Keratinocyte (primary cell): ENCODE measurements around the gene TPT1. TPM values are rescaled to one million over a fixed set of nuclear protein-coding genes. Genes with fewer than 3 reads are reported as not detected.
A peak's percentile ranks its signal among the peaks of the same experiment; 100 is the strongest.

Experiments used
- DNase-seq: peaks from one replicate; pipeline ENCODE4 v3.0.0-alpha.2; 2011; ENCODE audit warnings: low read depth, missing footprints, low spot score
- FAIRE-seq: peaks from 2 replicates; lab custom pipeline; 2011; peaks lifted over from hg19 to GRCh38; lab: Jason Lieb, UNC
- H2AFZ ChIP-seq: 2 replicates; pipeline ENCODE4 v1.6.0; 2012; ENCODE audit warnings: low read length, control low read depth, inconsistent platforms; ENCODE audit not compliant: control insufficient read depth
- H3K27ac ChIP-seq: 2 replicates; pipeline ENCODE4 v1.5.1; 2011; ENCODE audit warnings: low read length; ENCODE audit not compliant: control insufficient read depth, insufficient read depth
- H3K27me3 ChIP-seq: 3 replicates; pipeline ENCODE4 v1.6.0; 2011; ENCODE audit warnings: low read length; ENCODE audit not compliant: control insufficient read depth, insufficient read depth; ENCODE audit errors: extremely low read depth
- H3K36me3 ChIP-seq, 2 experiments: 2 replicates in 1 of 2; 3 replicates in 1 of 2; pipeline ENCODE4 v1.5.1; 2011; ENCODE audit warnings: low read length in 2 of 2, mild to moderate bottlenecking in 1 of 2; ENCODE audit not compliant: control insufficient read depth in 2 of 2, insufficient read depth in 2 of 2; ENCODE audit errors: extremely low read depth in 1 of 2
- H3K4me1 ChIP-seq: 3 replicates; pipeline ENCODE4 v1.5.1; 2011; ENCODE audit warnings: low read length; ENCODE audit not compliant: control insufficient read depth, insufficient read depth; ENCODE audit errors: extremely low read depth
- H3K4me2 ChIP-seq: 3 replicates; pipeline ENCODE4 v1.6.0; 2011; ENCODE audit warnings: low read depth, low read length; ENCODE audit not compliant: control insufficient read depth, insufficient read depth; ENCODE audit errors: extremely low read depth
- H3K4me3 ChIP-seq, 3 experiments: fragments of 200-600 bp in 1 of 3; sonication (generic) in 1 of 3; 2 replicates in 2 of 3; 3 replicates in 1 of 3; pipeline ENCODE4 v1.5.1; 2011 to 2016; ENCODE audit warnings: low read length in 3 of 3, mild to moderate bottlenecking in 3 of 3, control low read depth in 2 of 3, inconsistent platforms in 1 of 3, low read depth in 1 of 3, mixed read lengths in 1 of 3, mixed run types in 1 of 3, moderate library complexity in 1 of 3; ENCODE audit not compliant: control insufficient read depth in 2 of 3, insufficient read depth in 2 of 3; ENCODE audit errors: extremely low read depth in 1 of 3
- H3K79me2 ChIP-seq: 2 replicates; pipeline ENCODE4 v1.6.0; 2012; ENCODE audit warnings: low read length; ENCODE audit not compliant: control insufficient read depth, insufficient read depth
- H3K9ac ChIP-seq: 3 replicates; pipeline ENCODE4 v1.6.0; 2011; ENCODE audit warnings: low read length; ENCODE audit not compliant: control insufficient read depth, insufficient read depth; ENCODE audit errors: extremely low read depth
- H3K9me1 ChIP-seq: 3 replicates; pipeline ENCODE4 v1.6.0; 2011; ENCODE audit warnings: low read length; ENCODE audit not compliant: control insufficient read depth, insufficient read depth; ENCODE audit errors: extremely low read depth
- H3K9me3 ChIP-seq: 2 replicates; pipeline ENCODE4 v1.5.1; 2012; ENCODE audit warnings: low read depth, low read length; ENCODE audit not compliant: control insufficient read depth
- H4K20me1 ChIP-seq: 3 replicates; pipeline ENCODE4 v1.6.0; 2011; ENCODE audit warnings: low read length; ENCODE audit not compliant: control insufficient read depth, insufficient read depth; ENCODE audit errors: extremely low read depth
- EZH2 ChIP-seq: IDR thresholded peaks from one replicate; pipeline ENCODE4 v1.6.1; 2012; ENCODE audit warnings: inconsistent platforms, mild to moderate bottlenecking, low read length, moderate library complexity
- dilution Hi-C: fragments of 300-500 bp; cut with MboI; formaldehyde crosslinking; loops from one replicate; pipeline ENCODE4 v1.7.0; 2020; ENCODE audit warnings: low sequenced_read_pairs; ENCODE audit not compliant: extremely low pct_ligation_motif_present
- polyA plus RNA-seq, 5 experiments: library from polyadenylated mRNA; depleted of rRNA in 3 of 5; stranded (reverse) in 3 of 5; stranded (forward) in 1 of 5; unstranded in 1 of 5; fragments of >200 nt; gene quantifications; 1 replicate in 1 of 5; 2 replicates in 3 of 5; 3 replicates in 1 of 5; pipeline versions ENCODE4 v1.2.1 to v1.2.3, GENCODE V29; 2011 to 2012; ENCODE audit warnings: missing spikeins in 2 of 5, low read depth in 1 of 5, low replicate concordance in 1 of 5
- TF ChIP-seq, protein P1 (sequence below), 3 experiments: IDR thresholded peaks in 1 of 3; conservative IDR thresholded peaks in 1 of 3; optimal IDR thresholded peaks in 1 of 3; 2 replicates in 2 of 3; 3 replicates in 1 of 3; pipeline versions ENCODE3 to v1.5.1; 2011; ENCODE audit warnings: low read length in 3 of 3, mild to moderate bottlenecking in 3 of 3, moderate library complexity in 2 of 3, control low read depth in 1 of 3, inconsistent platforms in 1 of 3; ENCODE audit not compliant: insufficient read depth in 2 of 3; ENCODE audit errors: extremely low read depth in 1 of 3

Gene TPT1
- polyA plus RNA-seq, 1 donor (not counting 4 experiments of a cell fraction or from before 2014, with no cell fraction given): 8,174 TPM

DNA sequence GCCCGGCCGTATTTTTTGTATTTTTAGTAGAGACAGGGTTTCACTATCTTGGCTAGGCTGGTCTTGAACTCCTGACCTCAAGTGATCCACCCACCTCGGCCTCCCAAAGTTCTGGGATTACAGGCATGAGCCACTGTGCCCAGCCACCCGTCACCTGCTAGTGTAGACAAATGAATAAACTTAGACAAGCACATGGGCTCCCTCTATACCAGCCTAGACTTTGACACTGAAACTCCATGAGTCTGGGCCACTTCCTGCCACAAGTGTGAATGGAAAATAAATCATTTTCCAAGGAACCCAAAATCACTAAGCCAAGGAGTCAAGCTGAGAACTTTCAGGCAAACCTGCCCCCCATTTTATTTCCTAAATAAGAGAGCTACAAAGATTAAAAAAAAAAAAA is 27.0 kb upstream of the TPT1 start:
- Histone ChIP-seq H3K4me3 (no peak overlapping the region), H3K27ac (peak overlapping the region; percentile 84), H4K20me1 (no peaks in the 10 kb centered on the region), H3K4me1 (peaks cover 31% of the 10 kb centered on the region), H3K9me1 (no peaks in the 10 kb centered on the region), H3K9ac (peak overlapping the region; percentile 42), H3K4me2 (no peak overlapping the region), H3K79me2 (no peaks in the 10 kb centered on the region), H3K9me3 (no peaks in the 10 kb centered on the region), H2AFZ (no peak overlapping the region), H3K36me3 (peaks cover 2 to 5% of the 10 kb centered on the region in 2 experiments), H3K27me3 (no peaks in the 10 kb centered on the region)
- TF ChIP-seq, protein P1, sequence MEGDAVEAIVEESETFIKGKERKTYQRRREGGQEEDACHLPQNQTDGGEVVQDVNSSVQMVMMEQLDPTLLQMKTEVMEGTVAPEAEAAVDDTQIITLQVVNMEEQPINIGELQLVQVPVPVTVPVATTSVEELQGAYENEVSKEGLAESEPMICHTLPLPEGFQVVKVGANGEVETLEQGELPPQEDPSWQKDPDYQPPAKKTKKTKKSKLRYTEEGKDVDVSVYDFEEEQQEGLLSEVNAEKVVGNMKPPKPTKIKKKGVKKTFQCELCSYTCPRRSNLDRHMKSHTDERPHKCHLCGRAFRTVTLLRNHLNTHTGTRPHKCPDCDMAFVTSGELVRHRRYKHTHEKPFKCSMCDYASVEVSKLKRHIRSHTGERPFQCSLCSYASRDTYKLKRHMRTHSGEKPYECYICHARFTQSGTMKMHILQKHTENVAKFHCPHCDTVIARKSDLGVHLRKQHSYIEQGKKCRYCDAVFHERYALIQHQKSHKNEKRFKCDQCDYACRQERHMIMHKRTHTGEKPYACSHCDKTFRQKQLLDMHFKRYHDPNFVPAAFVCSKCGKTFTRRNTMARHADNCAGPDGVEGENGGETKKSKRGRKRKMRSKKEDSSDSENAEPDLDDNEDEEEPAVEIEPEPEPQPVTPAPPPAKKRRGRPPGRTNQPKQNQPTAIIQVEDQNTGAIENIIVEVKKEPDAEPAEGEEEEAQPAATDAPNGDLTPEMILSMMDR (optimal IDR thresholded peaks at IDR 0.05 in 1 of 3, IDR thresholded peaks at IDR 0.05 in 1 of 3, conservative IDR thresholded peaks at IDR 0.05 in 1 of 3; ENCODE audit: extremely low read depth in 1 of 3, insufficient read depth in 2 of 3, low read length in 3 of 3): no peak
- TF ChIP-seq EZH2: no peak
- dilution Hi-C loops: no loop called here
- FAIRE-seq: no peak
- no peak for DNase-seq

DNA sequence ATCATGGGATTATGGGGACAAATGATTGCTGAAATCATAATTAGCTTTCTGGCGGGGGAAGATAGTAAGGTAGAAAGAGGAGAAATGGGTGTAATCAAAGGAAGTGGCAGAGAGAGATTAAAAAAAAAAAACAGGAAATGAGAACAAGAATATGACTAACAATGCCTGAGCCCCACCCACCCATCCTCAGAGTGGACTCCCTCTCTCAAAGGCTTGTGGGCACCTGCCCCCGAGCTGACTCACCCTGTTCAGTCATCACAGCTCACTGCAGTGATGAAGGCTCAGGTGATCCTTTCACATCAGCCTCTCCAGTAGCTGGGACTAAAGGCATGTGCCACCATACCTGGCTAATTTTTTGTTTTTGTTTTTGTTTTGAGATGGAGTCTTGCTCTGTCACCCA is 26.4 kb upstream of the TPT1 start:
- no peaks in the 10 kb centered on the region for H4K20me1 ChIP-seq
- TF ChIP-seq, protein P1 (optimal IDR thresholded peaks at IDR 0.05 in 1 of 3, IDR thresholded peaks at IDR 0.05 in 1 of 3, conservative IDR thresholded peaks at IDR 0.05 in 1 of 3; ENCODE audit: extremely low read depth in 1 of 3, insufficient read depth in 2 of 3, low read length in 3 of 3): no peak
- no peak for TF ChIP-seq EZH2
- H3K36me3 ChIP-seq: peaks cover 2 to 11% of the 10 kb centered on the region in 2 experiments
- no peaks in the 10 kb centered on the region for H3K9me3 ChIP-seq
- DNase-seq (peak; percentile 94), FAIRE-seq (peak; percentile 91)
- no peaks in the 10 kb centered on the region for H3K79me2 ChIP-seq
- peaks cover 34% of the 10 kb centered on the region for H3K4me1 ChIP-seq
- H3K4me2 ChIP-seq: peak overlapping the region; percentile 35
- H3K9me1 ChIP-seq: no peaks in the 10 kb centered on the region
- no peak overlapping the region for H2AFZ ChIP-seq
- peak overlapping the region; percentile 42 for H3K9ac ChIP-seq
- dilution Hi-C loops: no loop called here
- H3K27ac ChIP-seq: peak overlapping the region; percentile 84
- no peak overlapping the region for H3K4me3 ChIP-seq
- no peaks in the 10 kb centered on the region for H3K27me3 ChIP-seq
